GM19025 (cell line): ENCODE measurements around the gene DCAF5.

ENCODE experiments used
- ATAC-seq: cut with Tn5 transposase; IDR thresholded peaks from one replicate; pipeline ENCODE4 v1.9.1; 2021; ENCODE audit warnings: mild to moderate bottlenecking, low read depth, moderate library complexity; ENCODE audit not compliant: unreplicated experiment

The DCAF5 gene

GRCh38 chr14:69105326-69105725 lies 47.6 kb downstream of the DCAF5 start:
- ATAC-seq = no peak

- no peak for ATAC-seq
Measured at GRCh38 chr14:69101331-69101826, 51.5 kb downstream of the DCAF5 start.

- ATAC-seq = no peak
Measured at GRCh38 chr14:69097974-69098373, 54.9 kb downstream of the DCAF5 start.

GRCh38 chr14:69096781-69097475 lies 56.0 kb downstream of the DCAF5 start:
- no peak for ATAC-seq

GRCh38 chr14:69096246-69096645 lies 56.7 kb downstream of the DCAF5 start:
- no peak for ATAC-seq

GRCh38 chr14:69094481-69094880 lies 58.4 kb downstream of the DCAF5 start:
- ATAC-seq = no peak

- no peak for ATAC-seq
Measured at GRCh38 chr14:69093631-69094421, 59.1 kb downstream of the DCAF5 start.

- ATAC-seq = no peak
Measured at GRCh38 chr14:69092840-69093422, 60.0 kb downstream of the DCAF5 start.

- no peak for ATAC-seq
Measured at GRCh38 chr14:69091695-69092094, 61.2 kb downstream of the DCAF5 start.

GRCh38 chr14:69091006-69091405 lies 61.9 kb downstream of the DCAF5 start:
- no peak for ATAC-seq

GRCh38 chr14:69090187-69090789 lies 62.6 kb downstream of the DCAF5 start:
- no peak for ATAC-seq

- no peak for ATAC-seq
Measured at GRCh38 chr14:69089046-69089445, 63.9 kb downstream of the DCAF5 start.

- no peak for ATAC-seq
Measured at GRCh38 chr14:69088586-69088985, 64.3 kb downstream of the DCAF5 start.

- no peak for ATAC-seq
Measured at GRCh38 chr14:69087061-69087461, 65.9 kb downstream of the DCAF5 start.

- no peak for ATAC-seq
Measured at GRCh38 chr14:69086537-69086936, 66.4 kb downstream of the DCAF5 start.

- ATAC-seq = no peak
Measured at GRCh38 chr14:69084023-69084422, 68.9 kb downstream of the DCAF5 start.

GRCh38 chr14:69083181-69083580 lies 69.7 kb downstream of the DCAF5 start:
- no peak for ATAC-seq

GRCh38 chr14:69081271-69081670 lies 71.6 kb downstream of the DCAF5 start:
- ATAC-seq = no peak

GRCh38 chr14:69079747-69080146 lies 73.2 kb downstream of the DCAF5 start:
- ATAC-seq = no peak

- ATAC-seq = no peak
Measured at GRCh38 chr14:69079188-69079742, 73.7 kb downstream of the DCAF5 start.

GRCh38 chr14:69077841-69078240 lies 75.1 kb downstream of the DCAF5 start:
- ATAC-seq = no peak
